ENCODE measurements around the gene NBPF1.
"Not testable (repeated sequence)": the region's sequence is repeated elsewhere in the genome, so short reads cannot be mapped to it uniquely, and the experiment has no call there.

Gene NBPF1

DNA sequence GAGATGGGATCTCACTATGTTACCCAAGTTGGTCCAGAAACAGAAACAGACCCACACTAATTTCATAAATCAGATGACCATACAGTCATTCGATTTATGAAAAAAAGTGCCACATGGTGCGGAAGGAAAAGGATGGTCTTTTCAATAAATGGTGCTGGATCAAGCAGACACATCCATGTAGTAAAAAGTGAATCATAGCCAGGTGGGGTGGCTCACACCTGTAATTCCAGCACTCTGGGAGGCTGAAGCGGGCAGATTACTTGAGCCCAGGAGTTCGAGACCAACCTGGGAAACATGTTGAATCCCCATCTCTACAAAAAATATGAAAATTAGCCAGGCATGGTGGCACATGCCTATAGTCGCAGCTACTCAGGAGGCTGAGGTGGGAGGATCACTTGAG, 2.8 kb downstream of the NBPF1 start:
- H3K36me3 ChIP-seq (replicated peaks), result peaks cover 10% of the 10 kb centered on the region
- H3K9me3 ChIP-seq; H3K4me1 ChIP-seq; H3K4me3 ChIP-seq; in situ Hi-C loops (cut with MboI; ENCODE audit: low sequenced_read_pairs); H3K27me3 ChIP-seq (ENCODE audit: low read depth): not testable (repeated sequence)
- peak in 1 of 2 experiments; percentile 6 for DNase-seq (ENCODE audit: low spot score in 2 of 2)

DNA sequence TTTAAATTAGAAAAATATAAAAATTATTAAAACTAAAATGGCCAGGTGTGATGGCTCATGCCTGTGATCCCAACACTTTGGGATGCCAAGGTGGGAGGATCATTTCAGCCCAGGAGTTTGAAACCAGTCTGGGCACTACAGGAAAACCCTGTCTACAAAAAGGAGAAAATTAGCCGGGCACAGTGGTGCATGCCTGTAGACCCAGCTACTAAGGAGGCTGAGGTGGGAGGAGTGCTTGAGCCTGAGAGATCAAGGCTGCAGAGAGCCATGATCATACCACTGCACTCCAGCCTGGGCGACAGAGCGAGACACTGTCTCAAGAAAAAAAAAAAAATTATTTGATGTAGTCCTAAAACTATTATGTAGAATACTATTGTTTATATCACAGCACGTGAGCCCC, 3.6 kb downstream of the NBPF1 start:
- H3K27me3 ChIP-seq (ENCODE audit: low read depth); H3K4me1 ChIP-seq; H3K4me3 ChIP-seq; H3K9me3 ChIP-seq; DNase-seq (ENCODE audit: low spot score in 2 of 2); in situ Hi-C loops (cut with MboI; ENCODE audit: low sequenced_read_pairs): not testable (repeated sequence)
- H3K36me3 ChIP-seq (replicated peaks), result peaks cover 16% of the 10 kb centered on the region

DNA sequence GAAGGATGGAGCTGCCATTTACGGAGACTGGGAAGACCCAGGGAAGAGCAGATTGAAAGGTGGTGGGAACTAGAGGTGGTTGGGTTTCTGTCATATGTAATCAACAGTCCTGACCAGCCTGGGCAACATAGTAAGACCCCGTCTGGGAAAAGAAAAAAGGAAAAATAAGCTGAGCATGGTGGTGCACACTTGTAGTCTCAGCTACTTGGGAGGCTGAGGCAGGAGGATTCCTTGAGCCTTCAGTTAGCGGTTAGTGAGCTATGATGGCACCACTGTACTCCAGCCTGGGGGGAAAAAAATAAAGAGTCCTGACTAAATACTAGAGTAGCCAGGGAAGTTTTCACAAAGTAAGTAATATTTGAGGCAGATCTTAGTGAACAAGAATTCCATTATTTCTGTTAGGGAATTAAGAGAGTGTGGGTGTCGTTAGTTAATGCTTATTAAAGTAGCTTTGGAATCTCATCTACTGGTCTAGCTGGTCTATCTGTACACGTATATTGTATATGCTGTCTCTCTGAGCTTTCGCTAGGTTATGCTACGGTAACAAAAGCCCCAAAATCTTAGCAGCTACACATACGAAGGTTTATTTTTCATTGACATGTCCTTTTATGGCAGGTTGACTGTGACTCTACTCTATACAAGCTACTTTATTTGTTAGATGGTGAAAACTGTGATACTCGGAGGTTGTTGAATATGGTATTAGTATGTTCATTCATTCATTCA, 4.4 kb downstream of the NBPF1 start:
- no peak for DNase-seq (ENCODE audit: low spot score in 2 of 2)
- H3K4me3 ChIP-seq, result no peak overlapping the region
- in situ Hi-C loops (cut with MboI; ENCODE audit: low sequenced_read_pairs), result no loop called here
- no peaks in the 10 kb centered on the region for H3K9me3 ChIP-seq
- H3K4me1 ChIP-seq, result peaks cover 9% of the 10 kb centered on the region
- H3K36me3 ChIP-seq (replicated peaks), result peaks cover 16% of the 10 kb centered on the region
- no peaks in the 10 kb centered on the region for H3K27me3 ChIP-seq (ENCODE audit: low read depth)

DNA sequence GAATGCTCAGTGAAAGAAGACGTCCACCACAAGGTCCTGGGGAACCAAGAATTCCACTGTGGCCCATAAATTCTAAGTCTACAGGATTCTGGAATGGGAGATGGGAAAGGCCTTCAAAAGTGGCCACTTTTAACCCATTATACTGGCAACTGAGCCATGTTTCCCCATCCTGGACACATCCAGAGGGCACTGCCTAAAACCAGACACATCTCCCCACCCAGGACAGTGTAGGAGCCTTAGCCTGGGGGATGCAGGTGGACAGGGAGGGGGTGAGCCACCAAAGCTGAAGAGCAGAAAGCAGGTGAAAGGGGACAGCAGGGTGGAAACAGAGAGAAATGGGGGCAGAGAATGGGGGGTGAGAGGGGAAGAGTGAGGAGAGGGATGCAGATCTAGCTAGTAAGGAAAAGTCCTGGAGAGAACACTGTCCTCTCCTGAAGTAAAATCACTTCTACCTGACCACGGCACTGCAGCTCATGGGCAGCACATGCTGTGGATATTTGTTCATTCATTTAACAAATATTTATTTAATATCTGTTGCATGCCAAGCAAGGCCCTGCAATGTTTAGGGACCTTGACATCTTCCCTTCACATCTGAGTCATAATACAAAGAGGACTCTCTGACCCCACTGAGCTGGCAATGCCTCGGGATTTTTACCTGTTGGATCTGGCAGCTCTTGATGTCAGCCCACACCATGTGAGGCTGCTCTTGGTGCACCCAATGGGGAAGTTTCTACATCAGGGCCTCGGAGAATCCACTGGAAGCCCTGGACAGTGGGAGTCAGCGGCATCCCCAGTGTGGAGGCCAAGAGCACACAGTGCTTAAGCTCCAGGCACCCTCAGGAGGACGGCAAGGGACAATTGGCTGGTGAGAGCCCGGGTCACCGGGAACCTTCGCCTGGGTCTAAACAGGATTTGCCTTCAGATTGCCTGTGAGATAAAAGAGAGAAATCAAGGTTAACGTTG, 5.2 kb downstream of the NBPF1 start:
- in situ Hi-C loops (cut with MboI; ENCODE audit: low sequenced_read_pairs); DNase-seq (ENCODE audit: low spot score in 2 of 2); H3K4me3 ChIP-seq; H3K4me1 ChIP-seq; H3K27me3 ChIP-seq (ENCODE audit: low read depth); H3K9me3 ChIP-seq: not testable (repeated sequence)
- H3K36me3 ChIP-seq (replicated peaks), result peaks cover 16% of the 10 kb centered on the region

DNA sequence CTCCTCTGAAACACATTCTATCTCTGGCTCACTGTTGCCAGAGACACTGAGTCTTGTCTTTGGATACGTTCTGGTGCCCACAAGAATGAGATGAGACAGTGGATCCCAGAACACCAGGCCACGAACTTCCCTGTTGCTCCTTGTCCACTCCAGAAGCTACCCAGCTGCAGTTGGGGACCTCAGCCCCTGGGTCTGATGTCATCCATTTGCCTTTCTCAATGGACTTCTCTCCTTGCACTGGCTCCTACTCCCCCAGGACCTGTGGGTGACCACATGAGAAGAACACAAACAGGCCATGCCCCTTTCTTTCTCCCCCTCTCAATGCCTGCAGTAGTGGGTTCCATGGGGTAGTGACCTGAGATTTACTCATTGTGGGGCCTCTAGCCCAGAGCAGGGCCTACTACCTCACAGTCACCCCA, 5.9 kb downstream of the NBPF1 start:
- Histone ChIP-seq H3K36me3 (replicated peaks) (peaks cover 16% of the 10 kb centered on the region), H3K4me1 (peaks cover 3% of the 10 kb centered on the region), H3K4me3 (no peak overlapping the region), H3K27me3 (ENCODE audit: low read depth) (no peaks in the 10 kb centered on the region), H3K9me3 (no peaks in the 10 kb centered on the region)
- in situ Hi-C loops (cut with MboI; ENCODE audit: low sequenced_read_pairs), result no loop called here
- no peak for DNase-seq (ENCODE audit: low spot score in 2 of 2)

DNA sequence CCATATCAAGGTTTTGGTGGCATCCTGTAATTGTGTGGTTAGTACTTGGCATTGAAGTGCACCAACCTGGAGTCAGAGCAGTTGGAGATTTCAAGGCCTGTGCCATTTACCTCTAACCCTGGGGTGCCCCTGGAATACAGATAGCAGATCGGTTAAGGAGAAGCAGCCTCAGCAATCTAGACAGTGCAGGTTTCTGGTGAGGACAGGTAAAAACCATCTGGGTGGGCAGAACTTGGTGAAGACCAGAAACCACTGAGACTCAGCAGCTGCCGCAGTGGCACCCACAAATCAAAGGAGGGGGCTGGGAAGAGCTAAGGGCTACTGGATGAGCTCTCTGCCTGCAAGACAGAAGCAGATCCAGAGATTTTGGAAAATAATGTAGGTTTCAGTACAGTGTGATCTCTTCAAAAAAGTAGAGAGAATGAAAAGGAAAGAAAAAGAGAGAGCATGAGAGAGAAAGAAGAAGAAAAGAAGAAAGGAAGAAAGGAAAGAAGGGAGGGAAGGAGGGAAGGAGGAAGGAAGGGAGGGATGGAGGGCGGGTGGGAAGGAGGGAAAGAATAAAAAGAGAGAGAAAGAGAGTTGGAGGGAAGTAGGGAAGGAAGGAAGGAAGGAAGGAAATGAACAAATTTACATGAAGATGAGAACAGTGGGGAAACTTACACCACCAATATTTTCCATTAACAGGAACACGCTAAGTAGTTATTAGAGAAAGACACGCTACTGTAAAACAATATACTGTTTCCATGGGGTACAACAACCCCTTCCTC, 6.5 kb downstream of the NBPF1 start:
- H3K27me3 ChIP-seq (ENCODE audit: low read depth); in situ Hi-C loops (cut with MboI; ENCODE audit: low sequenced_read_pairs); H3K9me3 ChIP-seq; H3K4me3 ChIP-seq; H3K4me1 ChIP-seq; DNase-seq (ENCODE audit: low spot score in 2 of 2): not testable (repeated sequence)
- H3K36me3 ChIP-seq (replicated peaks), result peaks cover 16% of the 10 kb centered on the region

DNA sequence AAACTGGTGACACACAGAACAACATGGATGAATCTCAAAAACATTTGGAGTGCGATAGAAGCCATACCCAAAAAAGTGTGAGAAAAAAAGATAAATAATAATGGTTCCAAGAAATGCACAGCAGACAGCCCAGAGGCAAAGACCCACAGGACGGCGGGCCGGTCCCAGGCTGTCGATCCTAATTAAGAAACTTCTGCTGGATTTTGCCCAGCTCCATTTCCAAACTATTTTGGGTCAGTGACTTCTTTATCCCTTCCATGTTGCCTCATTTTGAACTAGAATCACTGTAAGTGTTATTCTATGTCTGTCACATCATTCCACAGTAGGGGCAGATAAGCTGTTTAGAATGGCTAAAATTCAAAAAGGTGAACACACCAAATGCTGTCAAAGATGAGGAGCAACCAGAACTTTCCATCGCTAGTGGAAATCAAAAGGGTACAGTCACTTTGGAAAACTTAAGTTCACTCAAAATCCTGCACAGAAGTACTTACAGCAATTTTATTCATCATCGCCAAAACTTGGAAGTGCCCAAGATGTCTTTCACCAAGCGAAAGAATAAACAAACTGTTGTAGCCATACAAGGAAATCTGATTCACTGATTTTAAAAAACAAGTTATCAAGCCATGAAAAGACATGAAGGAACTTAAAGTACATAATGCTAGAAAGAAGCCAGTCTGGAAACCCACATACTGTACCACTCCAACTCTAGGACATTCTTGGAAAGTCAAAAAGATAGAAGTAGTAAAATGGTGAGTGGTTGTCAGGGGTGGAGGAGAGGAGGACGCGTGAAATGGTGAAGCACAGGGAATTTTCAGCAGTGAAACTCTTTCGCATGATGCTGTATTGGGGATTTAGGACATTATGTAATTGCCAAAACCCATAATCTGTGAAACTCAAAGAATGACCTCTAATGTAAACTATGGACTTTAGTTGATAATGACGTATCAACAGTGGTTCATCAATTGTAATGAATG, 7.5 kb downstream of the NBPF1 start:
- Histone ChIP-seq H3K4me3 (no peak overlapping the region), H3K27me3 (ENCODE audit: low read depth) (no peaks in the 10 kb centered on the region), H3K9me3 (no peaks in the 10 kb centered on the region), H3K4me1 (no peaks in the 10 kb centered on the region), H3K36me3 (replicated peaks) (peaks cover 16% of the 10 kb centered on the region)
- DNase-seq (ENCODE audit: low spot score in 2 of 2), result no peak
- in situ Hi-C loops (cut with MboI; ENCODE audit: low sequenced_read_pairs), result no loop called here

DNA sequence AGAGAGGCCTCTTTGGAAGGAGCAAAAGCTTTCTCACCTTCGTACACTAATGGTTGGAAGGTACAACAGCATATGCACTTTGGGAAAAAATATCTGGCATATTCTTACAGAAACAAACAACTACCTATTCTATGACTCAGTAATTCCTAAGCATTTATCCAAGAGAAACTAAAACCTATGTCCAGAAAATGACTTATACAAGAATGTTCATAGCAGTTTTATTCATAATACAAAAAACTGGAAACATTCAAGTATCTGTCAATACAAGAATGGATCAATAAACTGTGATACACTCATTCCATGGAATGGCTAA, 8.2 kb downstream of the NBPF1 start:
- Histone ChIP-seq H3K27me3 (ENCODE audit: low read depth) (no peaks in the 10 kb centered on the region), H3K9me3 (no peaks in the 10 kb centered on the region), H3K4me3 (no peak overlapping the region), H3K4me1 (no peaks in the 10 kb centered on the region), H3K36me3 (replicated peaks) (peaks cover 16% of the 10 kb centered on the region)
- DNase-seq (ENCODE audit: low spot score in 2 of 2), result no peak
- in situ Hi-C loops (cut with MboI; ENCODE audit: low sequenced_read_pairs), result no loop called here

DNA sequence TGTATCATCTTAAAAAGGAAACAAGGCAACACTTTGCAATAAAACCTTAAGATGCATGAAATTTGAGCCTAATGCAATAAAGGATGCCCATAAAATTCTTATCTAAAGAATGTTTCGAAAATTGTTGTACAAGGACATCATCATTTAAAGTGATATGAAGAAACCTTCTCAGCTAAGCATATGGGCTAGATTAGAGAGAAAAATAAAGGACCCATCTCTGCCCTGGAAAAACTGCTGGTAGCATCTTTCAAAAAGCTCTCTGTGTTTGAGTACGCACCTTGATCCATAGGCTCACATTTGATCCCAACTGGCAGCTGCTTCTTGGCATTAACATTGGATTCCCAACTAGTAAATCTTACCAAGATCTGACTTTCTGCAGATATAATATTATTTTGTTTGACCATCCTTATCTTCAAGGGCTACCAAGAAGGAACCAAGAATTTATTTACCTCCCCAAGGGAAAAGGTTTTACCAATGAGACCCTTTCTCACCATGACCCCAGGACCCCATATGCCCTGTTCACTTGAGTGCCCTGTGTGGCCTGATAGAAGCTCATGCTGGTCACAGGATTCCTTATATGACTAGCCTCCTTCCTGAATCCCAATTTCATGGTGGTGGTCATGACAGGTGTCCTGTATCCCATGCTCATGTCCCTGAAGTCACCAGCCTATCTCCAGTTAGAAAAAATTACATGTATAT, 8.7 kb downstream of the NBPF1 start:
- in situ Hi-C loops (cut with MboI; ENCODE audit: low sequenced_read_pairs); DNase-seq (ENCODE audit: low spot score in 2 of 2): not testable (repeated sequence)

DNA sequence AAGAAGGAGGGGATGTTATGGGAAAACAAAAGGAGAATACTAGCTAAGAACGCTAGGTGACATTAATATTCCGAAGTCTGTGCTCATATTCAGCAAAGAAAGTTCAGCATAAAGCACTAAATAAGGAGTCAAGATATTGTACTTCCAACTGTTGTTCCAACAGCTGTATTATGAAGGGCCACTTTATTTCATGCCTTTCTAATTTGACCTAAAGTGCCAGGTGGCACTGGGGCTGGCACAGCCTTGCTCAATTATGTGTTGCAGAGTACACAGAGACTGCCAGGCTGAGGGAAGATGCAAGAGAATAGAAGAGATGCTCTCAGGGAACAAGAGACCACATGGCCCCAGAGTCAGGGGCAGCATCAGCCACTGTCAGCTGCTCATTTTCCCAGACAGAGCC, 9.7 kb downstream of the NBPF1 start:
- in situ Hi-C loops (cut with MboI; ENCODE audit: low sequenced_read_pairs); H3K4me1 ChIP-seq: not testable (repeated sequence)
- H3K36me3 ChIP-seq (replicated peaks), result peaks cover 16% of the 10 kb centered on the region

More for the DNA sequence above, 8.7 kb downstream of the NBPF1 start:
- peaks cover 16% of the 10 kb centered on the region for H3K36me3 ChIP-seq (replicated peaks)
- H3K27me3 ChIP-seq (ENCODE audit: low read depth); H3K4me1 ChIP-seq; H3K4me3 ChIP-seq; H3K9me3 ChIP-seq: not testable (repeated sequence)

DNA sequence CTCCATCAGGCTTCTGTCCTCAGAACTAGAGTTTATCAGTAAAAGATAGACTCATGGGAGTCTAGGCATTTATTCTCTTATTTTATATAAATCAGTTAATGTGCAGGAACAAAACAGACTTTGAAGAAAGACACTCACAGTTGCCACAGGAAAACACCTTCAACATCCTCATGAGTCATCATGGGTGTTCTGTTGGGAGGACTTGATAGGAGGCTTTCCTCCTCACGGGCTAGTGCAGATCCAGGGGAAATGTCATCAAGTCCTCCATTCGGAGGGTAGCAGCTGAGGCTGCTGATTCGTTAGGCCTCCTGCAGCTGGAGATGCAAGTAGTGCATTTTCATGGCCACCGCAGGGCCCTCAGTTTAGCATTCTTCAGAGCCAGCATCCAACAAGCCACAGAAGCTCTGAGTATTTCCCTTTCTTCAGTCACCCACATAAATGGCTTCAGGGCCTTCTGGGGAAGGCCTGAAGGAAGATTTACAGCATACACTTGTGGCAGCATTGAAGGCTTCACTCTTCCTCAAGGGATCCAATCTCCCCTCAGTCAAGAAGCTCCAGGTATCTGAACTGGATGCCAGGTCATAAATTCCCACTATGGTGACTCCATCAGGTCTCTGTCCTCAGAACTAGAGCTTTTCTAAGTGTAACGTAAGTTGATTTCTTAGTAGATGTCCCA, 10.9 kb downstream of the NBPF1 start:
- DNase-seq (ENCODE audit: low spot score in 2 of 2); H3K4me3 ChIP-seq; H3K4me1 ChIP-seq; H3K9me3 ChIP-seq; H3K27me3 ChIP-seq (ENCODE audit: low read depth); in situ Hi-C loops (cut with MboI; ENCODE audit: low sequenced_read_pairs): not testable (repeated sequence)
- peaks cover 15% of the 10 kb centered on the region for H3K36me3 ChIP-seq (replicated peaks)

More for the DNA sequence above, 9.7 kb downstream of the NBPF1 start:
- H3K9me3 ChIP-seq; H3K4me3 ChIP-seq; DNase-seq (ENCODE audit: low spot score in 2 of 2); H3K27me3 ChIP-seq (ENCODE audit: low read depth): not testable (repeated sequence)
